ENCODE measurements around the gene HACE1.

DNA sequence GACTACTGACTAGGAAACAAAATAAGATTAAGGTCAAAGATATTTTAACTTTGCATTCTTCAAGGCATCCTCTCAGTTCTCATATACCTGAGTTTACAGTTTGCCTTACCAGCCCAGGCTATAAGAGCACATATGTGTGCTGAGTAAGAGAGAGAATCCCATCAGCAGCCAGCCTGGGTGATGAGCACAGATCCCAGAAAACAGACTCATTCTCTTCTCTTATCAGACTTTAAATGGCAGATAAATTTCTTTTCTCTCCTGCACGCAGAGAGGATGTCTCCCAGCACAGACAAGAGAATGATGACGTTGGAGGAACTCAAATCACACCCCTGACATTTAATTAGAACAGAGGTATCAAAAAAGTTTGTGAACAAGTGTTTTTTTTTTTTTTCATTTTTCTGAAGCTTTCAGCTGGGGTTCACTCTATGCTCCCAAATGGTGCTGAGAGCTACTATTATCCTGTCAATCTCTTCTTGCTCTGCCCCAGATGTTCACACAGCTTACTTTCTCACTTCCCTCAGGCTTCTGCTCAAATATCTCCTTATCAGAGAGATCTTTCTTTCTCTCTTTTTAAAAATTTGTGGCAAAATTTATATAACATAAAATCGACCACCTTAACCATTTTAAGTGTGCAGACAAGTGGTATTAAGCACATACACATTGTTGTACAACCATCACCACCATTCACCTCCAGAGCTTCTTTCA, 22.4 kb upstream of the HACE1 start:
- TF ChIP-seq, protein P1, sequence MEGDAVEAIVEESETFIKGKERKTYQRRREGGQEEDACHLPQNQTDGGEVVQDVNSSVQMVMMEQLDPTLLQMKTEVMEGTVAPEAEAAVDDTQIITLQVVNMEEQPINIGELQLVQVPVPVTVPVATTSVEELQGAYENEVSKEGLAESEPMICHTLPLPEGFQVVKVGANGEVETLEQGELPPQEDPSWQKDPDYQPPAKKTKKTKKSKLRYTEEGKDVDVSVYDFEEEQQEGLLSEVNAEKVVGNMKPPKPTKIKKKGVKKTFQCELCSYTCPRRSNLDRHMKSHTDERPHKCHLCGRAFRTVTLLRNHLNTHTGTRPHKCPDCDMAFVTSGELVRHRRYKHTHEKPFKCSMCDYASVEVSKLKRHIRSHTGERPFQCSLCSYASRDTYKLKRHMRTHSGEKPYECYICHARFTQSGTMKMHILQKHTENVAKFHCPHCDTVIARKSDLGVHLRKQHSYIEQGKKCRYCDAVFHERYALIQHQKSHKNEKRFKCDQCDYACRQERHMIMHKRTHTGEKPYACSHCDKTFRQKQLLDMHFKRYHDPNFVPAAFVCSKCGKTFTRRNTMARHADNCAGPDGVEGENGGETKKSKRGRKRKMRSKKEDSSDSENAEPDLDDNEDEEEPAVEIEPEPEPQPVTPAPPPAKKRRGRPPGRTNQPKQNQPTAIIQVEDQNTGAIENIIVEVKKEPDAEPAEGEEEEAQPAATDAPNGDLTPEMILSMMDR (conservative IDR thresholded peaks at IDR 0.05; ENCODE audit: low read depth, low read length), result no peak
- no peak for TF ChIP-seq EZH2phosphoT487 (IDR thresholded peaks at IDR 0.05; ENCODE audit: borderline replicate concordance, low read length)
- TF ChIP-seq EZH2 (IDR thresholded peaks at IDR 0.05; ENCODE audit: low read length, unreplicated experiment), result no peak

Data from PC-3 (cell line).